Muscle layer of duodenum (tissue), 2 donors: ENCODE data around the gene CDT1.
"Not testable (repeated sequence)": the region's sequence is repeated elsewhere in the genome, so short reads cannot be mapped to it uniquely, and the experiment has no call there.

Experiments
- H3K27ac ChIP-seq: one replicate; pipeline ENCODE4 v1.7.0; 2013; ENCODE audit warnings: mild to moderate bottlenecking, low read length
- H3K27me3 ChIP-seq: one replicate; pipeline ENCODE4 v1.7.0; 2013; ENCODE audit warnings: low read depth, mild to moderate bottlenecking, control low read depth, low read length
- H3K36me3 ChIP-seq, 2 donors: one replicate each; pipeline ENCODE4 v1.7.0; 2013; ENCODE audit warnings: low read length in 2 of 2, control low read depth in 1 of 2, mild to moderate bottlenecking in 1 of 2; ENCODE audit not compliant: insufficient read depth in 2 of 2, control insufficient read depth in 1 of 2
- H3K4me1 ChIP-seq, 2 donors: one replicate each; pipeline ENCODE4 v1.7.0; 2013; ENCODE audit warnings: low read length in 2 of 2, mild to moderate bottlenecking in 2 of 2, control low read depth in 1 of 2, moderate library complexity in 1 of 2; ENCODE audit not compliant: insufficient read depth in 2 of 2, control insufficient read depth in 1 of 2
- H3K4me3 ChIP-seq, 2 donors: one replicate each; pipeline ENCODE4 v1.7.0; 2013; ENCODE audit warnings: low read length in 2 of 2, low read depth in 1 of 2, mild to moderate bottlenecking in 1 of 2
- H3K9me3 ChIP-seq, 2 donors: one replicate each; pipeline ENCODE4 v1.7.0; 2013; ENCODE audit warnings: low read length in 2 of 2, control low read depth in 1 of 2, mild to moderate bottlenecking in 1 of 2; ENCODE audit not compliant: control insufficient read depth in 1 of 2
- donor health status: healthy.

Gene CDT1

DNA sequence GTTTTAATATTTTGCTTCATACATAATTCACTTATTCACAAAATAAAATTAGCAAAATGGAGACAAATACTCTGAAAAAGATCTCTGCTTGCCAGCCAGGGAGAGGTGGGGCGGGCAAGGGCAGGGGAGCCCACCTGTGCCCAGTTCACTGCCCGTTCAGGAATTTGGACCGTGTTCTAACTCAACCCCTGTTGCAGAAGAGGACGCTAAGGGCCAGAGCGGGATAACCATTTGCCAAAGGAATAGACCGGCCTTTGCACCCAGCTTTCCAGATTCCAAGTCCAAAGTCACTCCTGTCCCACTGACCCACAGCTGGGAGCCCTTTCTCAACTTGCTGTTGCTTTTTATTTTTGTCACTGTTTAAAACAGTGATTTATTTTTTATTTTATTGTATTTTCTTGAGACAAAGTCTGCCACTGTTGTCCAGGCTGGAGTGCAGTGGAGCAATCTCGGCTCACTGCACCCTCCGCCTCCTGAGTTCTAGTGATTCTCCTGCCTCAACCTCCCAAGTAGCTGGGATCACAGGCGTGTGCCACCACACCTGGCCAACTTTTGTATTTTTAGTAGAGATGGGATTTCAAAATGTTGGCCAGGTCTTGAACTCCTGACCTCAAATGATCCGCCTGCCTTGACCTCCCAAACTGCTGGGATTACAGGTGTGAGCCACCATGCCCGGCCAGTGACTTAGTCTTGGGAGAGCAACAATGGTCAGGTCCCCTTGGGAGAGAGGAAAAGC, 15.8 kb upstream of the CDT1 start:
- H3K4me3 ChIP-seq, result no peak overlapping the region
- no peak overlapping the region for H3K27ac ChIP-seq
- no peaks in the 10 kb centered on the region for H3K9me3 ChIP-seq
- H3K27me3 ChIP-seq, result no peaks in the 10 kb centered on the region
- peaks cover 0 to 19% of the 10 kb centered on the region in 2 donors for H3K4me1 ChIP-seq
- H3K36me3 ChIP-seq, result peaks cover 0 to 4% of the 10 kb centered on the region in 2 donors

DNA sequence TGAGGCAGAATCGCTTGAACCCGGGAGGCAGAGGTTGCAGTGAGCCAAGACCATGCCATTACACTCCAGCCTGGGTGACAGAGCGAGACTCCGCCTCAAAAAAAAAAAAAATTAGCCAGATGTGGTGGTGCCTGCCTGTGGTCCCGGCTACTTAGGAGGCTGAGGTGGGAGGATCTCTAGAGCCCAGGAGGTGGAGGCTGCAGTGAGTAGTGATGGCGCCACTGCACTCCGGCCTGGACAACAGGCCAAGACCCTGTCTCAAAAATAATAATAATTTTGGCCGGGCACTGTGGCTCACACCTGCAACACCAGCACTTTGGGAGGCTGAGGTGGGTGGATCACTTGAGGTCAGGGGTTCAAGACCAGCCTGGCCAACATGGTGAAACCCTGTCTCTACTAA, 14.8 kb upstream of the CDT1 start:
- not testable (repeated sequence) for H3K27ac ChIP-seq, H3K27me3 ChIP-seq

DNA sequence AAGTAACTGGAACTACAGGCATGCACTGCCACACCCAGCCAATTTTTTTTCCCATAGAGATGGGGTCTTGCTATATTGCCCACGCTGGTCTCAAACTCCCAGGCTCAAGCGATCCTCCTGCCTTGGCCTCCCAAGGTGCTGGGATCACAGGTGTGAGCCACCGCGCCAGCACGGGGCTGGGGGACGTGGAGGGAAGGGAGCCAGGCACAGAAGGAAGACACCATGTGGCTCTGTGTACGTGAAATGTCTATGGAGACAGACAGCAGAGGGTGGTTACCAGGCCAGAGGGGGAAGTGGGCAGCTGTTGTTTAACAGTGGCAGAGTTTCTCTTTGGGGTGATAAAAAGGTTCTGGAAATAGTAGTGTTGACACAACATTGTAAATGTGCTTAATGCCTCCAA, 14.0 kb upstream of the CDT1 start:
- H3K27me3 ChIP-seq, result peaks cover 4% of the 10 kb centered on the region
- H3K27ac ChIP-seq, result no peak overlapping the region
- H3K4me3 ChIP-seq, result no peak overlapping the region
- H3K36me3 ChIP-seq, result no peaks in the 10 kb centered on the region
- H3K9me3 ChIP-seq, result no peaks in the 10 kb centered on the region
- H3K4me1 ChIP-seq, result peaks cover 0 to 11% of the 10 kb centered on the region in 2 donors

More for the DNA sequence above, 14.8 kb upstream of the CDT1 start:
- not testable (repeated sequence) for H3K9me3 ChIP-seq, H3K4me3 ChIP-seq, H3K36me3 ChIP-seq
- peaks cover 0 to 15% of the 10 kb centered on the region in 2 donors for H3K4me1 ChIP-seq

DNA sequence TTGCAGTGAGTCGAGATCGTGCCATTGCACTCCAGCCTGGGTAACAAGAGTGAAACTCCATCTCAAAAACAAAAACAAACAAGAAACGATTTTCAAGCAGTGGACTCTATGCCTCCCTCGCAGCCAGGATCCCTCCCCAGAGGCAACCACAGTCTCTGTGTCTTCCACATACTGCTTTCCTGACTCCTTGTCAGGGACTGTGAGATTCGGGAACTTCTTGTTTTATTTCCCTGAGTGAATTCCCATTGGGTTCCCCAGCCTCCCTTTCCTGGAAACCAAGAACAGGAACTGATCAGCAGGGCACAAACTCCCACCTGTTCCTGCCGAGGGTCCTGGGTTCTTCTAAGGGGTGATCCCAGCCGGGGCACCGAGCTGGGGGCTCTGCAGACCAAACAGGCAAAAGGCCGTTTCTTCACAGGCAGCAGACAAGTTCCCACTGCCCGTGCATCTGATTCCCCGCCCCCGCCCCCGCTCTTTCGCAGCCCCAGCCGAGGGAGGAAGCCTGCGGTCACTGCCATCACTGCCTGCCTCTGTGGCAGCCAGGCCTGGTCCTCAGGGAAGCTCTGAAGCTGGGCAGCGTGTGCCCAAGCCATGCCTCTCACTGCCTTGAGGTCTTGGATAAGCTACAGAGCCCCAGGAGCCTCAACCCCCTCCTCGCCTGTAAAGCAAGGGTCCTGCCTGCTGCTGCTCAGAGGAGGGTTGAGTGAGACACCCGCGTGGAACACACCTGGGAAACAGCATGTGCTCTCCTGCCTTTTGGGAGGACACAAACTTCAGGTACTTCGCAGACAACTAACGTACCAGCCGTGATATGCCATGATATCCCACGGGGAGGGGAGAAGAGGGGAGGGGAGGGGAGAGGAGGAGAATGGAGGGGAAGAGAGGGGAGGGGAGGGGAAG, 13.0 kb upstream of the CDT1 start:
- no peaks in the 10 kb centered on the region for H3K9me3 ChIP-seq
- no peaks in the 10 kb centered on the region for H3K36me3 ChIP-seq
- no peak overlapping the region for H3K4me3 ChIP-seq
- H3K4me1 ChIP-seq, result peaks cover 0 to 9% of the 10 kb centered on the region in 2 donors
- H3K27ac ChIP-seq, result no peak overlapping the region
- H3K27me3 ChIP-seq, result peaks cover 4% of the 10 kb centered on the region

DNA sequence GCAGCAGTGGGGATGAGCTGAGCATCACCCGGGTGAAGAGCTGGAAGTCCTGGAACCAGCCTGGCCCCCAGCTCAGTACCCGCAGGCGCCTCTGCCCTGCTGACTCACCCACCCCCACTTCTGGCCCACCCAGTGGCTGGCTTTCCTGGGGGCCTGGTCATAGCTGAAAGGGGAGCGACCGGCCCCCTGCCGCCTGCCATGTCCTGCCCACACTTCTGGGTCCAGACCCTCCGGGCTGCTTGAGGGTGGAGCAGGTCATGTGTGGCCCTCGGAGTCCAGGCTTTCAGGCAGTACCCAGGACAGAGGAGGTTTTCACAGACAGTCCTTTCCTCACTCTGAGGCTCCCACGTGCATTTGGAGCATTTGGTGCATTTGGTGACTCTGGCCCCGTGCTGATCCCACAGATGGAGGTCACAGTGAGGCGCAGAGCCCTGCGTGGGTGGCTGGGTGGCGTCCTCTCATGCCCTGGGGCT, 11.5 kb upstream of the CDT1 start:
- Histone ChIP-seq H3K36me3 (no peaks in the 10 kb centered on the region), H3K27me3 (peaks cover 4% of the 10 kb centered on the region), H3K4me3 (no peak overlapping the region), H3K9me3 (no peaks in the 10 kb centered on the region), H3K4me1 (peaks cover 0 to 7% of the 10 kb centered on the region in 2 donors), H3K27ac (no peak overlapping the region)

DNA sequence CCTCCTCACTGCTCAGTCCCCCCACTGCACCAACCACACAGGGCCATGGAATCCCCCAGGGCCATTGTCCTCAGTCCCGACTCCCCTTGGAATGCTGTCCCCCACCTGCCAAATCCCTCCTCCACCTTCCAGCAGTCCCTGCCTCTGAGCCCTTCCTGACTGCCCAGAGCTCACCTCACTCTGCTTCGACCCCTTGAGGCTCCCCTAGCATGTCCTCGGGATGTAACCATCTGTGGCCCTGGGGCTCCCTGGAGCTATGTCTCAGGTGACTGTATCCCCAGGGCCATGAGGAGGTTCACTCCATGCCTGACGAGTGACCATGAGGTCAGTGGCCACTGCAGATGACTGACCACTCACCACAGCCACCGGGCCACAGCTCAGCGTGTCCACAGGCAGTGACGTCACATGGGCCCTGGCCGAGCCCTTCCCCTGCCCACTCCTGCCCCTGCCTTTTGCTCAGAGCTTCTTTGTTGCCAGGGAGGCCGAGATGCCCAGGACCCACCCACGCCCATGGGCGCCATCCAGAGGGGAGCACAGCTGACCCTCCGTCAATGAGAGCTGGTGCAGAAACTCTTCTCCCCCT, 10.8 kb upstream of the CDT1 start:
- Histone ChIP-seq H3K27ac (no peak overlapping the region), H3K27me3 (peaks cover 4% of the 10 kb centered on the region), H3K9me3 (no peaks in the 10 kb centered on the region), H3K4me3 (no peak overlapping the region), H3K36me3 (no peaks in the 10 kb centered on the region), H3K4me1 (peaks cover 0 to 7% of the 10 kb centered on the region in 2 donors)

DNA sequence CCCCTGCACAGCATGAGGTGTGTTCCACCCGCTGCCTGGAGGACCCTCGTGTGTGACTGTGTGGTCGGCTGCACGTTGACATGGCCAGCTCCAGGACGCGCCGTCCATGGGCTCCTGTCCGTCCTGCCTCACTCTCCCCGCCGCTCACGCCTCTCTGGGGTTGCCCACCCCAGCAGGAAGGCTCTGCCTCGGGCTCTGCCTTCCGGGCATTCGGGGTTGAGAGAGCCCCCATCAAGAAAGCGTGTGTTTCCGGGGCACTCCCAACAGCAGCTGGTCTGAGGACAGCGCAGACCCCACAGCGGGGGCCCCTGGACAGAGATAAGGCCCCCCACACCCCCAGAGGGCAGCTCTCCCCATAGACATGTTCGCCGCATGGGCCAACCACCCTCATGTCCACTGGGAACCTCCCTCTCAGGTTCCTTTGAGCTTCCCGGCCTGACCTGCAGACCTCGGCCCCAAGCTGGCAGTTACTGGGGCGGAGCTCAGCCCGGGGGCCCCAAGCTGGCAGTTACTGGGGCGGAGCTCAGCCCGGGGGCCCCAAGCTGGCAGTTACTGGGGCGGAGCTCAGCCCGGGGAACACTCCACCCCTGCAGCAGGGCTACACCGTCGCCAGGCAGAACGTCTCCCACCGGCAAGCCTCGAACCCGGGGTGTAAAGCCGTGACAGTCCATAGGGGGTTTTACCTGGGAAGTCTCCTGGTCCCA, 10.2 kb upstream of the CDT1 start:
- no peak overlapping the region for H3K27ac ChIP-seq
- H3K4me3 ChIP-seq, result no peak overlapping the region
- H3K36me3 ChIP-seq, result no peaks in the 10 kb centered on the region
- H3K4me1 ChIP-seq, result peaks cover 0 to 7% of the 10 kb centered on the region in 2 donors
- no peaks in the 10 kb centered on the region for H3K9me3 ChIP-seq
- peaks cover 4% of the 10 kb centered on the region for H3K27me3 ChIP-seq

DNA sequence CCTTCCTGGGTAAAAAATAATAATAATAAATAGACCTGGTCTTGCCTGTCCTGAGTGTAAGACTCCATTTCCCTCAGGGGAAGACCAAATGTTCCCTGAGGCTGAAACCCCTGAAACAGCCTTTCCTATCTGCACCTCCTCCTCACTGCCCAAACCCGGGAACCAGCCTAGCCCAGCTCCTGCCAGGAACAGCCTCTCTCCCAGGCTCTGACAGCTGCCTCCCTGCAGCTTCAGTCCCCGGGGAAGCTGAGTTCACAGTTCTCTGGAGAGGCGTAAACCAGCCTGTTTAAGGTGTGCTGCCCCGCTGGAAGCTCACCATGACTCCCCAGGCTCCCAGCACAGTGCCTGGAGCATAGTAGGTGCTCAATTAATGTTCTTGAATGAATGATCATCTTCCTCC, 7.3 kb upstream of the CDT1 start:
- no peak overlapping the region for H3K27ac ChIP-seq
- H3K4me1 ChIP-seq, result peaks cover 0 to 7% of the 10 kb centered on the region in 2 donors

DNA sequence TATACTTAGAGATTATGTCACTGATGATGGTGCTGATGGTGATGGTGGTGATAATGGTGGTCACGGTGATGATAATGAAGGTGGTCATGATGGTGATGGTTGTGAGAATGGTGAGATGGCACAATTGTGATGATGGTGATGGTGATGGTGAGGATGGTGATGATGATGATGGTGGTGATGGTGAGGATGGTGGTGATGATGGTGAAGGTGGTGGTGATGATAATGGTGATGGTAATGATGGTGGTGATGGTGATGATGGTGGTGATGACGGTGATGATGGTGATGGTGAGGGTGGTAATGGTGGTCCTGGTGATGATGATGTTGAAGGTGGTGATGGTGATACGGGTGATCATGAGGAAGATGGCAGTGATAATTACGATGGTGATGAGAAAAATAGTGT, 5.5 kb upstream of the CDT1 start:
- Histone ChIP-seq H3K4me3 (no peak overlapping the region), H3K9me3 (no peaks in the 10 kb centered on the region), H3K27me3 (peaks cover under 1% of the 10 kb centered on the region), H3K4me1 (peaks cover 0 to 4% of the 10 kb centered on the region in 2 donors), H3K36me3 (no peaks in the 10 kb centered on the region), H3K27ac (no peak overlapping the region)

More for the DNA sequence above, 7.3 kb upstream of the CDT1 start:
- H3K36me3 ChIP-seq, result no peaks in the 10 kb centered on the region
- H3K9me3 ChIP-seq, result no peaks in the 10 kb centered on the region
- H3K4me3 ChIP-seq, result no peak overlapping the region
- peaks cover 4% of the 10 kb centered on the region for H3K27me3 ChIP-seq

DNA sequence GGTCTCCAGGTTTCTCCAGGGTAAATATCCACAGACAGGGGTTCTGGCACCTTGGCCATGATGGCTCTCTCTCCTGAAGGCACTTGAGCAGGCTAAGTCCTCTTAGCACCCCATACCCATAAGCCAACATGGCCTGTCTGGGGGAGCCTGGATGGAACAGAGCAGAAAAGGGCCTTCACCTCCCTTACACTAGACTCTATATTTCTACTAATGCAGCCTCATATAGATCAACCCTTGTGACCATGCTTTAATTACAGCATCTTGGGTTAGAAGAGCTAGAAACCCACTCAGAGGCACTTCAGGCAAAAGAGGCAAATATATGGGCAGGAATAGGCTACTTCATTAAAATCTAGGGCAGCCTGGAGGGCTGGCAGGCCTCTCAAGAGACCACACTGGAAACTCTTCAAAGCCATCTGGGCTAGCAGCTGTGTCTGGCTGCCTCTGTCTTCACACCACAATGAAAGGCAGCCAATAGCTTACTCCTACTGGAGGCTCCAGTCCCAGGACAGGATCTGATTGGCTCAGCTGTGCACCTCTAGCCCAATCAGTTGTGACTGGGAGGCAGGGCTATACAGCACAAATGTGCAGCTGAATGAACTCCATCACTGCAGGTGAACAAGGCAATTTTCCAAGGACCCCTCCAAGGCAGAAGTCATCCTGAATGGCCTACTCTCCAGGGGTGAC, 4.7 kb upstream of the CDT1 start:
- no peak overlapping the region for H3K27ac ChIP-seq
- peaks cover 0 to 2% of the 10 kb centered on the region in 2 donors for H3K4me1 ChIP-seq
- H3K4me3 ChIP-seq, result no peak overlapping the region
- H3K27me3 ChIP-seq, result no peaks in the 10 kb centered on the region
- H3K9me3 ChIP-seq, result no peaks in the 10 kb centered on the region
- no peaks in the 10 kb centered on the region for H3K36me3 ChIP-seq
